HG03095 (cell line): ENCODE results near the gene NUS1.
"Not testable (repeated sequence)": the region's sequence is repeated elsewhere in the genome, so short reads cannot be mapped to it uniquely, and the experiment has no call there.

Experiments
- ATAC-seq: cut with Tn5 transposase; IDR thresholded peaks from one replicate; pipeline ENCODE4 v1.9.1; 2021; ENCODE audit warnings: moderate library complexity; ENCODE audit not compliant: unreplicated experiment

The NUS1 gene

DNA sequence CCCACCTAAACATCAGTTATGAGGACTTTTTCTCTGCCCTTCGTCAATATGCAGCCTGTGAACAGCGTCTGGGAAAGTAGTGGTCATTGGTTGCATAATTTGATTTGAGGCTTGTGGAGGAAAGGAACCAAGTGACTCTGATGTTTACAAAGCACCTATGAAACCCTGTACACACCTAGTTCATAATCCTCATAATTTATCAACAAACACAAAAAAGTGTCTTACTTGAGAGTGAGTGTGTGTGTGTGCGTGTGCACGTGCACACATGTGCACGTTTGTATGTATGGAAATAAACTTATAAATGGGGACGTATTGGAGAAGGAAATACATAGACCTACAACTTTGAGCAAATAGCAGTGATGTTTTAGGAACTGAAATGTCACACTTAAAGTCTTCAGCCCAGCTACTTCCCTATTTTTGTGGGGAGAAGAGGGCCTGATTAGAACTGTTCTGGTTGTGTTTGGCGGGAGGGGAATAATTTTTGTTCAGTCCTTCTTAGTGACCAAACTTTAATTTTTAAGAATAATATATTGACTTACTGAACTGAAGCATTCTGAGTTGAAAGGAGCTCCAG is 31.8 kb downstream of the NUS1 start:
- ATAC-seq = not testable (repeated sequence)

DNA sequence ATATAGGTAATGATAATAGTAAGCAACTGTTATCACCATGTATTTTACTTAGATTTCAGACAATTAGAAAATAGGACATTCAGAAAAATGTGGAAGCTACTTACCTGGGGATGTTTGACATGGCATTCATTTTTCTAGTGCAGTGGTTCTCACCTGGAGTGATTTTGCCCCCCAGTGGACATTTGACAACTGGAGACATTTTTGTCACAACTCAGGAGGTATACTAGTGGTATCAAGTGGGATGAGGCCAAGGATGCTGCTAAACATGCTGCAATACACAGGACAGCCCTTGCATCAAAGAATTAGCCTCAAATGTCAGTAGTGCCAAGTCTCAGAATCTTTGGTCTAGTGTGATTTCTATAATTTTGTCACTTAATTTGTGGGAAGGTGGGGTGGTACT is 36.1 kb downstream of the NUS1 start:
- no peak for ATAC-seq

DNA sequence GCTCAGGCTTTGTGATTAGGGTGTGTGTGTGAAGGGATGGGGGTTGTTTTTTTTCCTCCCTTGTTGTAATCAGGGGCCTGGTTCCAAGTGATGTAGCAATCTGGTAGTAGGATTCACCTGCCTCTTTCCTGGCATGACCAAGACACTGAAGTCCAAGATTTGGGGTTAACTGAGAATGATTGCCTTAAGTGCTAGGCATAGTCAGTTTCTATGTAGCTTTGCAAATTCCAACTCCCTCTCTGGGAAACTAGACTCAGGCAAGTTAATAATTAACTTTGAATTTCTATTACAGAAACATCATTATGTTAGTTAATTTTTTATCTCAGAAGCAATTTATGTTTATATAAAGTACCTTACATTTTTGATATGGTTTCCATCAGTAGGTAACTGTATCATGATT is 43.6 kb downstream of the NUS1 start:
- no peak for ATAC-seq

DNA sequence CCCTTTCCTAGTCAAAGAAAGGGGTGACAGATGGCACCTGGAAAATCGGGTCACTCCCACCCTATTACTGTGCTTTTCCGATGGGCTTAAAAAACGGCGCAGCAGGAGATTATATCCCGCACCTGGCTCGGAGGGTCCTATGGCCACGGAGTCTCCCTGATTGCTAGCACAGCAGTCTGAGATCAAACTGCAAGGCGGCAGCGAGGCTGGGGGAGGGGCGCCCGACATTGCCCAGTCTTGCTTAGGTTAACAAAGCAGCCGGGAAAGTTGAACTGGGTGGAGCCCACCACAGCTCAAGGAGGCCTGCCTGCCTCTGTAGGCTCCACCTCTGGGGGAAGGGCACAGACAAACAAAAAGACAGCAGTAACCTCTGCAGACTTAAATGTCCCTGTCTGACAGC is 46.3 kb downstream of the NUS1 start:
- not testable (repeated sequence) for ATAC-seq

DNA sequence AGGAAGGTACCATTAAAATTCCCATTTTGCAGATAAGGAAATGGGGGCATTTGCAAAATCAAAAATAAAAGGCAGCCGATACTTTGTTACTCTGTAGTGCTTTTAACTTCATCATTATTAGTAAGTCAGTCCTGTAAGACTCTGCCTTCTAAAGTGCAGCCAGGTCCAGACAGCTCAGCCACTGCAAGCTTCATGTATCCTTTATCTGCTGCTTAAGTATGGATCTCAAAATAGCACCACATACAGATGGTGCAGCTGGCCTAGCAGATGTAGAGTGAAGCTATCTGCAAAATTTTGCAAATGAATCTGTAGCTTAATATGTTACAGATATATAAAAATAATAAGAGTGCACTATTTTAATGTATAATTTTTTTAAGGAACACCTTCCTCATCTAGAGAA is 53.4 kb downstream of the NUS1 start:
- no peak for ATAC-seq

DNA sequence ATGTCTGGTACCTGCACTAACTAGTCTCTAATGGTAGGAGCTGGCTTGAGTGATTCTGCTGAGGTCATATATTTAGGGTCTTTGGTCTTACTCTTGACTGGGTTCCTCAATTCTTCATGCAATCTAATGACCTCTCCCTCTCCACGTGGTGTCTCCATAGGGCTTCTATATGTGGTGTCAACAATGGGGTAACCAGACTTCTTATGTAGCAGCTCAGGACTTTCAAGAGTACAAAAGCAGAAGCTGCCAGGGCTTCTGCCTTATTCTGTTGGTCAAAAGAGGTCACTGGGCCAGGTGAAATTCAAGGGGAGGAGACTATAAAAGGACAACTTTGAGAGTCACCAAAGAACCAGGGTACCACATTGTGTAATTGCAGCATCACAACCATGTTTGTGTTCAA is 54.3 kb downstream of the NUS1 start:
- peak; percentile 62 for ATAC-seq

DNA sequence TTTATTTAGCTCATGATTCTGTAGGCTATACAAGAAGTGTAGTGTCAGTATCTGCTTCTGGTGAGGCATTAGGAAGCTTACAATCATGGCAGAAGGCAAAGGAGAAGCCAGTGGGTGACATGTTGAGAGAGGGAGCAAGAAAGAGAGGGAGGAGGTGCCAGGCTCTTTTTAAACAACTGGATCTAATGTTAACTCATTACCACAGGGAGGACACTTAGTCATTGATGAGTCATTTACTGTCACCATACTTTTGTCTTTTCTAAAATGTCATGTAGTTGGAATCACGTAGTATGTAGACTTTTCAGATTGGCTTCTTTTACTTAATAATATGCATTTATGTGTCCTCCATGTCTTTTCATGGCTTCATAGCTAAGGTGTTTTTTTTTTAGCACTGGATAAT is 58.1 kb downstream of the NUS1 start:
- ATAC-seq = no peak

DNA sequence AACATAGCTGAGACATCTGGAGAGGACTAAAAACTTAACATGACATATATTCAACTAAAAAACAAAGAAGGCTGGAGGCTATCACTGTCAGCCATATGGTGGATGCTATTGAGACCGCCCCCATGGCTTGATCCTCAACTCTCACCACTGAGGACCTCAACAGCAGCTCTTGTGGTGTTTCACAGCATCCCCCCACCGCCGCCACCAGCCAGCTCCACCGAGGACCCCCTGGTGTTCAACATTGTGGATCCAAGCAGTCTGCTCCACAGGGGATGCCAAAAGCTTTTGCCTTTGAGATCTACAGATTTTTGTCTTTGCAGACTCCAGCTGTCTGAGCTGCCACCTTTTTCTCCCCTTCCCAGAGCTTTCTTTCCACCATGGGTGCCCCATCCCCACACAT is 64.6 kb downstream of the NUS1 start:
- no peak for ATAC-seq

DNA sequence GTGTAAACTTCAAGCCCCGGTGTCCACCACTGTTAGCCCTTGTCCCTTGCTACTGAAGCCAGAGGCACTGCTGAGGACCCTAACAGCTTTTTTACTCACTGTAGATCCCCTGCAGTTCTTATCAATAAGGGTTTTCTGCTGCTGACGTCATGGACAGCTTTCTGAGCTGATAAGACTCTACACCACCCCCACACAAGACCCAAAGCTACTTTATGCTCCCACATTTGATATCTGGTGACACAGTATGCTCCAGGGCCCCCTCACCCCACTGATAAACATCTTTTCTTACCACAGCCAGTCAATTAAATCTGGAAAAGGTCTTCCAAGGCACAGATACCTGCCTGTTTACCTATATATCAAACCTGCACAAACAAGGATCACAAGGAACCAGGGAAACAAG is 65.3 kb downstream of the NUS1 start:
- ATAC-seq = no peak

DNA sequence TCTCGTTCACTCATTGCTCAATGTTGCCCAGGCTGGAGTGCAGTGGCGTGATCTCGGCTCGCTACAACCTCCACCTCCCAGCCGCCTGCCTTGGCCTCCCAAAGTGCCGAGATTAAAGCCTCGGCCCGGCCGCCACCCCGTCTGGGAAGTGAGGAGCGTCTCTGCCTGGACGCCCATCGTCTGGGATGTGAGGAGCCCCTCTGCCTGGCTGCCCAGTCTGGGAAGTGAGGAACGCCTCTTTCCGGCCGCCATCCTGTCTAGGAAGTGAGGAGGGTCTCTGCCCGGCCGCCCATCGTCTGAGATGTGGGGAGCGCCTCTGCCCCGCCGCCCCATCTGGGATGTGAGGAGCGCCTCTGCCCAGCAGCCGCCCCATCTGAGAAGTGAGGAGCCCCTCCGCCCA is 75.4 kb downstream of the NUS1 start:
- ATAC-seq = not testable (repeated sequence)
